ENCODE measurements around the gene EIF3M. TPM values are rescaled to one million over a fixed set of nuclear protein-coding genes. Genes with fewer than 3 reads are reported as not detected.

EIF3M gene
- total RNA-seq, 4 donors from 2014 or later, result 163 to 257 (median 177) TPM

GRCh38 chr11:32567154-32567553, 16.5 kb upstream of the EIF3M start:
- Histone ChIP-seq H3K27ac (peak overlapping the region in 3 of 4 donors; percentile 4 to 54 (median 12)), H3K4me1 (no peaks in the 10 kb centered on the region), H3K9me3 (no peaks in the 10 kb centered on the region), H3K36me3 (no peaks in the 10 kb centered on the region), H3K4me3 (no peak overlapping the region), H3K27me3 (no peaks in the 10 kb centered on the region)
- TF ChIP-seq POLR2A (IDR thresholded peaks at IDR 0.05) (no peak), EP300 (IDR thresholded peaks at IDR 0.05) (no peak)
- TF ChIP-seq, protein P1, sequence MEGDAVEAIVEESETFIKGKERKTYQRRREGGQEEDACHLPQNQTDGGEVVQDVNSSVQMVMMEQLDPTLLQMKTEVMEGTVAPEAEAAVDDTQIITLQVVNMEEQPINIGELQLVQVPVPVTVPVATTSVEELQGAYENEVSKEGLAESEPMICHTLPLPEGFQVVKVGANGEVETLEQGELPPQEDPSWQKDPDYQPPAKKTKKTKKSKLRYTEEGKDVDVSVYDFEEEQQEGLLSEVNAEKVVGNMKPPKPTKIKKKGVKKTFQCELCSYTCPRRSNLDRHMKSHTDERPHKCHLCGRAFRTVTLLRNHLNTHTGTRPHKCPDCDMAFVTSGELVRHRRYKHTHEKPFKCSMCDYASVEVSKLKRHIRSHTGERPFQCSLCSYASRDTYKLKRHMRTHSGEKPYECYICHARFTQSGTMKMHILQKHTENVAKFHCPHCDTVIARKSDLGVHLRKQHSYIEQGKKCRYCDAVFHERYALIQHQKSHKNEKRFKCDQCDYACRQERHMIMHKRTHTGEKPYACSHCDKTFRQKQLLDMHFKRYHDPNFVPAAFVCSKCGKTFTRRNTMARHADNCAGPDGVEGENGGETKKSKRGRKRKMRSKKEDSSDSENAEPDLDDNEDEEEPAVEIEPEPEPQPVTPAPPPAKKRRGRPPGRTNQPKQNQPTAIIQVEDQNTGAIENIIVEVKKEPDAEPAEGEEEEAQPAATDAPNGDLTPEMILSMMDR (IDR thresholded peaks at IDR 0.05), result no peak
- WGBS, 2 donors, result 59 to 69% methylated on average over 1 of the region's 1 CpG
- no peak for DNase-seq (ENCODE audit: low spot score in 2 of 2)

DNA sequence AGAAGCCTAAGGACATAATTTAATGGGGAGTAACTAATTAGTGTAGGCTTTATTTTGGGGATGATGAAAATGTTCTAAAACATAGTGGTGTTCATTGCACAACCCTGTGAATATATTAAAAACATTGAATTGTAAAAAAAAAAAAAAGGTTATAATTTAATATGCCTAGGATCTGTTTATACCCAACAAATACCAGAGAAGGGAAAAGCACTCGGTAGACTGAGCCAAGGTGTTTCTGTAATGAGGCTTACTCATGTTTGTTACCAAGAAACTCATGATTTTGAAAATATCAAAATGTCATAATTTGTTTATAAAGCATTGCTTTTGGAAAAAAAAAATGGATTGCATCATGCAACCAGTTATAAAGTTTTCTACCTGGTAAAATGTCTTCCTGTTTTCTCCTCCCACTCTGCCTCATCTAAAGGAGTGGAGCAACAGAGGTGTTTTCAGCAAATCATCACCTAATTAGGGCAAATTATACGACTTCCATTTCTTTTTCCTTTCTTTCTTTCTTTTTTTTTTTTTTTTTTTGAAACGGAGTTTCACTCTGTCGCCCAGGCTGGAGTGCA, 14.2 kb upstream of the EIF3M start:
- Histone ChIP-seq H3K9me3 (no peaks in the 10 kb centered on the region), H3K27me3 (no peaks in the 10 kb centered on the region), H3K4me3 (no peak overlapping the region), H3K4me1 (no peaks in the 10 kb centered on the region), H3K27ac (no peak overlapping the region), H3K36me3 (no peaks in the 10 kb centered on the region)
- WGBS, 2 donors, result 66 to 71% methylated on average over 4 of the region's 4 CpGs
- no peak for DNase-seq (ENCODE audit: low spot score in 2 of 2)
- TF ChIP-seq EP300 (IDR thresholded peaks at IDR 0.05), result no peak
- no peak for TF ChIP-seq POLR2A (IDR thresholded peaks at IDR 0.05)
- TF ChIP-seq, protein P1 (IDR thresholded peaks at IDR 0.05), result no peak

GRCh38 chr11:32571039-32571438, 12.6 kb upstream of the EIF3M start:
- no peak overlapping the region for H3K27ac ChIP-seq
- WGBS, 2 donors, result 50 to 58% methylated on average over 10 of the region's 10 CpGs
- DNase-seq (ENCODE audit: low spot score in 2 of 2), result no peak

DNA sequence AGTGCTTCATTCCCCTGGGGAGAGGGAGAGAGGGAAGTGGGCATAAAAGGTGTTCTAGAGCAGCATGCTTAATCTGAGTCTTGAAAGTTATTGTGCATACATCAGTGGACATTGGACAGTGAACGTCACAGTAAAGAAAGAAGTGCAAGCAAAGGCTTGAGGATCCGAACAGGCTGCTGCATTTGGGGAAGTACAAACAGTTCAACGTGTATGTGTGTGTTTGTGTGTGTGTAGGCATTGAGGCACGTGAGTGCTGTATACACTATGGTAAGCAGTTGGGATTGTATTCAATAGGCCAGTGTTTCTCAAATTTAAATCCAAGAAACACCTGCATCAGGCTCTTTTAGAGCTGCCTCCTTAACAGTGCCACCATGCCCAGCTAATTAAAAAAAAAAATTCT, 10.4 kb upstream of the EIF3M start:
- no peak for TF ChIP-seq EP300 (IDR thresholded peaks at IDR 0.05)
- TF ChIP-seq, protein P1 (IDR thresholded peaks at IDR 0.05), result no peak
- TF ChIP-seq POLR2A (IDR thresholded peaks at IDR 0.05), result no peak
- DNase-seq (ENCODE audit: low spot score in 2 of 2), result no peak
- Histone ChIP-seq H3K27me3 (peaks cover 0 to 5% of the 10 kb centered on the region in 2 donors), H3K4me3 (no peak overlapping the region), H3K4me1 (no peaks in the 10 kb centered on the region), H3K36me3 (no peaks in the 10 kb centered on the region), H3K9me3 (no peaks in the 10 kb centered on the region), H3K27ac (no peak overlapping the region)
- WGBS, 2 donors, result 70 to 77% methylated on average over 4 of the region's 4 CpGs

More at GRCh38 chr11:32571039-32571438, 12.6 kb upstream of the EIF3M start:
- Histone ChIP-seq H3K36me3 (no peaks in the 10 kb centered on the region), H3K9me3 (no peaks in the 10 kb centered on the region), H3K4me1 (no peaks in the 10 kb centered on the region), H3K4me3 (no peak overlapping the region), H3K27me3 (no peaks in the 10 kb centered on the region)
- TF ChIP-seq POLR2A (IDR thresholded peaks at IDR 0.05), result no peak
- no peak for TF ChIP-seq EP300 (IDR thresholded peaks at IDR 0.05)
- TF ChIP-seq, protein P1 (IDR thresholded peaks at IDR 0.05), result no peak

DNA sequence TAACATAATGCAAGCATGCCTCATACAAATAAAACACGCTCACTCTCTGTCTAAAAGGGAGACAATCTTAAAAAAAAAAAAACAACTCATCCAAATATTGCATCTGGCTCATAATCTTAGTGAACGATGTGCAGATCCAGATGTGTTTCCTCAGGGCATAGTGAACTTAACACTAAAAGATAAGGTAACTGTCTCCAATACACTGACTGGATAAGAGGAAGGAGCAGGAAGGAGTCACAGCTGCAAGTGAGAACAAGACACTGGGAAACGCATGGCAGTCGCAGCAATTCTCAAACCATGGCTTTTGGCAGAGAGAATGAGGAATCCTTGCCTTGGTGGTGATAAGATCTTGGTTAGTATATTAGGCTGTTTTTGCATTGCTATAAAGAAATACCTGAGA, 9.2 kb upstream of the EIF3M start:
- no peaks in the 10 kb centered on the region for H3K9me3 ChIP-seq
- TF ChIP-seq, protein P1 (IDR thresholded peaks at IDR 0.05), result no peak
- TF ChIP-seq POLR2A (IDR thresholded peaks at IDR 0.05) (no peak), EP300 (IDR thresholded peaks at IDR 0.05) (no peak)
- no peaks in the 10 kb centered on the region for H3K4me1 ChIP-seq
- H3K27ac ChIP-seq, result no peak overlapping the region
- peaks cover 0 to 5% of the 10 kb centered on the region in 2 donors for H3K27me3 ChIP-seq
- no peaks in the 10 kb centered on the region for H3K36me3 ChIP-seq
- H3K4me3 ChIP-seq, result no peak overlapping the region
- no peak for DNase-seq (ENCODE audit: low spot score in 2 of 2)
- 82 to 85% methylated on average over 4 of the region's 4 CpGs for WGBS, 2 donors
